Large intestine (tissue), 3 donors: ENCODE results near the gene WDR35. TPM values are rescaled to one million over a fixed set of nuclear protein-coding genes. Genes with fewer than 3 reads are reported as not detected.

ENCODE experiments used
- DNase-seq, 2 donors: peaks; one replicate each; pipeline versions ENCODE4 v3.0.0 to v3.0.0-alpha.2; 2013
- H3K27ac ChIP-seq: one replicate; pipeline ENCODE4 v1.5.1; 2013; ENCODE audit warnings: low read length
- H3K27me3 ChIP-seq: 2 replicates; pipeline ENCODE4 v1.6.1; 2013; ENCODE audit warnings: low read length; ENCODE audit not compliant: control insufficient read depth, insufficient read depth
- H3K36me3 ChIP-seq: 2 replicates; pipeline ENCODE4 v1.6.1; 2013; ENCODE audit warnings: low read length; ENCODE audit not compliant: control insufficient read depth, insufficient read depth
- H3K4me1 ChIP-seq: one replicate; pipeline ENCODE4 v1.6.1; 2013; ENCODE audit warnings: low read length; ENCODE audit not compliant: control insufficient read depth, insufficient read depth
- H3K4me3 ChIP-seq: one replicate; pipeline ENCODE4 v1.5.1; 2013; ENCODE audit warnings: low read length
- H3K9me3 ChIP-seq: one replicate; pipeline ENCODE4 v1.6.1; 2013; ENCODE audit warnings: mild to moderate bottlenecking, low read depth, low read length, moderate library complexity; ENCODE audit not compliant: control insufficient read depth
- whole genome bisulfite sequencing: methylation state at CpG from one replicate; pipeline ENCODE4 v1.1.5; 2013; ENCODE audit warnings: low lambda C conversion rate; ENCODE audit not compliant: insufficient coverage; 5-methylcytosine and 5-hydroxymethylcytosine counted together
- polyA plus RNA-seq: library from polyadenylated mRNA; unstranded; fragments of 120-200 nt; gene quantifications from one replicate; pipeline ENCODE4 v1.2.1, GENCODE V29; 2013

The WDR35 gene
- polyA plus RNA-seq, 1 donor, result 9.8 TPM

GRCh38 chr2:19914266-19914975 is 75.5 kb downstream of the WDR35 start:
- 83% methylated on average over 1 of the region's 1 CpG for WGBS
- Histone ChIP-seq H3K27me3 (no peaks in the 10 kb centered on the region), H3K9me3 (no peaks in the 10 kb centered on the region), H3K4me1 (no peaks in the 10 kb centered on the region), H3K4me3 (no peak overlapping the region), H3K27ac (no peak overlapping the region), H3K36me3 (peaks cover 3% of the 10 kb centered on the region)
- DNase-seq, result no peak

GRCh38 chr2:19911808-19912509 is 77.9 kb downstream of the WDR35 start:
- WGBS, result no CpG with 5 or more reads among the region's 9 CpGs
- Histone ChIP-seq H3K27me3 (no peaks in the 10 kb centered on the region), H3K36me3 (peaks cover 3% of the 10 kb centered on the region), H3K27ac (no peak overlapping the region), H3K4me1 (no peaks in the 10 kb centered on the region), H3K4me3 (no peak overlapping the region), H3K9me3 (no peaks in the 10 kb centered on the region)
- DNase-seq, result no peak

GRCh38 chr2:19902216-19902740 is 87.6 kb downstream of the WDR35 start:
- Histone ChIP-seq H3K9me3 (no peaks in the 10 kb centered on the region), H3K36me3 (no peaks in the 10 kb centered on the region), H3K4me3 (peak overlapping the region; percentile 88), H3K4me1 (peaks cover 2% of the 10 kb centered on the region), H3K27me3 (no peaks in the 10 kb centered on the region), H3K27ac (peak overlapping the region; percentile 94)
- WGBS, result 8% methylated on average over 3 of the region's 21 CpGs
- DNase-seq, result no peak

DNA sequence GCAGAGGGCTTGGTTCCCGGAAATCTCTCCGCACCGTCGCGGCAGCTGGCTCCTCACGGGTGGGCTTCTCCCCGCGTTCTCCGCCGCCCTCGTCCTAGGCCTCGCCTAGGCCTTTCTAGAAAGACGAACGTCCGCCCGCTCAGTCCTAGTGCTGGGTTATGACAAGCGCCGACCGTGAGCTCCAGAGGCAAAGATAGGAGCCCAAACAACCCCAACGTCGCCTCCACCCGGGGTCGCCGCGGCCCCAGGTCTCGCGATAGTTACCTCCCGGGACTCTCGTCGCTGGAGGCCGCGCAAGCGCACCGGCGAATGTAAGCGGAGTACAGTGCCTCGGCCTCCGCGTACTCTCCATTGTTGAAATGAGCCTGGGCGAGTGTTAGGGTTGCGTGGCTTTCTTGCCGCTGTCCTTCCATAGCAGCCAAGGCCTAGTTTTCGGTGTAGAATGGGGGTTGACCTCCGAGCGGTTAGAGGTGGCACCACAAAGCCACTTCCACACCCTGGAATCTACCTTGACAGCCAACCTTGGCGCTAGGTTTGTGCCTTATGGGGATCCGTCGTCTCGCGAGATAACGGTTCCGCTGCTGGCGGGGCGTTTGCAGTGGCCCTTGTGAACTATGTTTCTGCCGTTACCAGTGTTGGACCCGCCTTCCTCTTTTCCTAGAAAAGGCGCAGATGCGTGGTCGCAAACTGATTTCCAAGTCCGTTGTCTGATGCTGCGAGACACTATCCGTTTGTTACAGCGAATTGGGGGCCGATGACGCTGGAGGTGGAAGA is 88.3 kb downstream of the WDR35 start, which contains the start of gene TTC32:
TTC32 (minus strand) TSS at position 542 of the 774 bp plus-strand sequence; CDS start at position 413, 129 bp downstream.
- no peaks in the 10 kb centered on the region for H3K36me3 ChIP-seq
- no CpG with 5 or more reads among the region's 65 CpGs for WGBS
- peak; percentile 93 to 99 for DNase-seq
- H3K9me3 ChIP-seq, result no peaks in the 10 kb centered on the region
- no peaks in the 10 kb centered on the region for H3K27me3 ChIP-seq
- H3K4me1 ChIP-seq, result peaks cover 2% of the 10 kb centered on the region
- H3K4me3 ChIP-seq, result peak within 1 kb of the TSS; percentile 88
- peak within 1 kb of the TSS; percentile 94 for H3K27ac ChIP-seq

DNA sequence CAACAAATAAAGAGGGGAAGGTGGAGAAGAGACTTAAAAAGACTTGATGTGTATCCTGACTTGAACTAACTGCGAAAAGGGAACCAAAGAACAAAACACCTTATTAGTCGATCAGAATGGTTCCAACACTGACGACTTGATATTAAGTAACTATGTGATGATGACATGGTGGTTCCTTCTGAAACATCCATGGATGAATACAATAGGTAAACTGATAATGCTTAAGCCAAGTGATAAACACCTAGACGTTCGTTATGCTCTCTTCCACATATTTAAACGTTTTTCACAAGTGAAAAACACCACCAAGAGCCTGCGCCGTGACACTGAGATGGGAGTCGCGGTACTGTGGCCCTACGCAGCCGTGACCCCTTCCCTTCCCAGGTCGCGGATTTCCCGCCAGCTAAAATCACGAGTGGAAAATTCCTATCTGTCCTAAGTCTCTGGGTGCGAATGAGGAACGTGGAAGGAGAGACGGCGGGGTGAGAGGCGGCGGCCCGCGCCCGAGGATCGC is 88.9 kb downstream of the WDR35 start:
- Histone ChIP-seq H3K9me3 (no peaks in the 10 kb centered on the region), H3K27me3 (no peaks in the 10 kb centered on the region), H3K4me3 (peak overlapping the region; percentile 88), H3K4me1 (peaks cover 2% of the 10 kb centered on the region), H3K27ac (peak overlapping the region; percentile 94), H3K36me3 (no peaks in the 10 kb centered on the region)
- WGBS, result 20% methylated on average over 1 of the region's 26 CpGs
- peak in 1 of 2 donors; percentile 24 for DNase-seq

- no peaks in the 10 kb centered on the region for H3K27me3 ChIP-seq
- H3K36me3 ChIP-seq, result no peaks in the 10 kb centered on the region
- peak; percentile 11 to 57 for DNase-seq
- H3K4me1 ChIP-seq, result peaks cover 2% of the 10 kb centered on the region
- peak overlapping the region; percentile 88 for H3K4me3 ChIP-seq
- 38% methylated on average over 4 of the region's 11 CpGs for WGBS
- H3K27ac ChIP-seq, result peak overlapping the region; percentile 94
- no peaks in the 10 kb centered on the region for H3K9me3 ChIP-seq
These were observed 89.6 kb downstream of the WDR35 start for GRCh38 chr2:19899985-19900930.

- H3K4me1 ChIP-seq, result peaks cover 2% of the 10 kb centered on the region
- WGBS, result 80% methylated on average over 2 of the region's 7 CpGs
- DNase-seq, result no peak
- no peaks in the 10 kb centered on the region for H3K9me3 ChIP-seq
- no peaks in the 10 kb centered on the region for H3K36me3 ChIP-seq
- H3K27ac ChIP-seq, result no peak overlapping the region
- H3K4me3 ChIP-seq, result no peak overlapping the region
- no peaks in the 10 kb centered on the region for H3K27me3 ChIP-seq
These were observed 91.1 kb downstream of the WDR35 start for GRCh38 chr2:19898592-19899329.

- H3K9me3 ChIP-seq, result no peaks in the 10 kb centered on the region
- 79% methylated on average over 3 of the region's 5 CpGs for WGBS
- H3K4me1 ChIP-seq, result peaks cover 2% of the 10 kb centered on the region
- H3K4me3 ChIP-seq, result no peak overlapping the region
- DNase-seq, result no peak
- H3K27me3 ChIP-seq, result no peaks in the 10 kb centered on the region
- H3K27ac ChIP-seq, result no peak overlapping the region
- H3K36me3 ChIP-seq, result no peaks in the 10 kb centered on the region
These were observed 92.2 kb downstream of the WDR35 start for GRCh38 chr2:19897623-19898245.

DNA sequence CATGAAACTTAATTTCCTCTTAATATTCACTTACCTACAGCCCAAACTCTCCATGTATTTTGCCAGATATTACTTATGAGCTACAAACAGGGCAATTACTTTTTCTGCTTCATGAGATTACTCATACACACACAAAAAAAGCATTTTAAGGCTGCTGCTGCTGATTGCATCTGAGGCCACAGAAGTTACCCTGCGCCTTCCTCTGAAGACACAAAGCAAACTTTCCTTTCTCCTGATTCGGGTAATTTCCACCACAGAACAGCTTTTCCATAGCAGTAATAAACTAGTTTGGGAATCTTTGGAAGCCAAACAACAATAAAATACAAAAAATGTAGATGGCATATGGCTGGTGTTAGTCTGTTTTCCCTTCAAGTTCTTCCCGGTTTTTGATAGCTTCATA is 94.4 kb downstream of the WDR35 start:
- H3K27ac ChIP-seq, result no peak overlapping the region
- no peak overlapping the region for H3K4me3 ChIP-seq
- no peak for DNase-seq
- WGBS, result 56% methylated on average over 1 of the region's 3 CpGs
- H3K9me3 ChIP-seq, result no peaks in the 10 kb centered on the region
- H3K4me1 ChIP-seq, result peaks cover 2% of the 10 kb centered on the region
- no peaks in the 10 kb centered on the region for H3K36me3 ChIP-seq
- H3K27me3 ChIP-seq, result no peaks in the 10 kb centered on the region
